ENCODE data around the gene AGPAT4.

Gene AGPAT4

DNA sequence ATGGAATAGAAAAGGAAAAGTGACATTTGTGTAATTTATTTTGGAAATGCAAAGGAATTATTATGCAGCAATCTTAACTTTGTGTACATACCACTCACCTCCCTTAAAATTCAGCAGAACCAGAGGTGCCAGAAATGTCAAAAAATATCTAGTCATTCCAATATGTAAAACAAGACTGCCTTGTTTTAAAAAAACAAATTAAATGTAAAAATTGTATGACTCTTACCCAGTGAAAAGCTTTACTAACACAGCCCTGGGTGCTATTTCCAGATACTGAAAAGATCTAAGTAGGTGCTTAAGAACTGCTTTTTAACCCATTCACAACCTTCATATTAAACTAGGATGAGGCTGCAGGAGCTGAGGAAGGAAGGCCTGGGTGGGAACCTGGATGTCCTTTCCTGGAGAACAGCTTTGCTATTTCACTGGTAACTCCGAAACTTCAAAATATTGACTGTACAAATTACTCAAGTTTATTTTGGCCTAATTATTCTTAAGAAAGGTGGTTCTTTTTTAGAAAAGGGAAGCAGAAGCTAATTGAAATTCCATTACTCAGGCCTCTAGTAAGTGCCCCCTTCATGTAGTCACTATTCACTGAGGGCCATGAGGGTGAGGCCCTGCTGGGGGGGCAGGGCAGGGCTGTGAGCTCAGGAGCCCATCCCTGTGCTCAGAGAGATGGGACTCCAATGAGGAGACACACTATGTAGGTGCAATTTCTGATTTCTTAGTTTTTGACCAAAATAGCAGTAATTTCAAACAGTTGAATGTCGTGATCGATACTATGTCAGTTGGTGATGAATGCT, 142.7 kb downstream of the AGPAT4 start:
- Histone ChIP-seq H2AFZ (ENCODE audit: low read length) (no peak overlapping the region), H3K4me2 (ENCODE audit: low read depth, low read length) (no peak overlapping the region), H3K9ac (ENCODE audit: low read length) (no peak overlapping the region), H3K27ac (ENCODE audit: low read length) (no peak overlapping the region), H3K9me2 (replicated peaks; ENCODE audit: insufficient read depth, low read length) (no peaks in the 10 kb centered on the region), H3K27me3 (replicated peaks; ENCODE audit: insufficient read depth, low read length) (no peaks in the 10 kb centered on the region), H3K79me2 (ENCODE audit: low read length) (no peaks in the 10 kb centered on the region), H4K20me1 (ENCODE audit: insufficient read depth, low read length) (no peaks in the 10 kb centered on the region), H3K4me1 (ENCODE audit: low read length) (no peaks in the 10 kb centered on the region), H3K9me3 (replicated peaks; ENCODE audit: insufficient read depth, low read length) (no peaks in the 10 kb centered on the region), H3K4me3 (ENCODE audit: low read length) (no peak overlapping the region), H3F3A (ENCODE audit: insufficient read depth, low read length) (no peaks in the 10 kb centered on the region), H3K36me3 (replicated peaks; ENCODE audit: insufficient read depth, low read length) (no peaks in the 10 kb centered on the region)
- TF ChIP-seq, protein P1, sequence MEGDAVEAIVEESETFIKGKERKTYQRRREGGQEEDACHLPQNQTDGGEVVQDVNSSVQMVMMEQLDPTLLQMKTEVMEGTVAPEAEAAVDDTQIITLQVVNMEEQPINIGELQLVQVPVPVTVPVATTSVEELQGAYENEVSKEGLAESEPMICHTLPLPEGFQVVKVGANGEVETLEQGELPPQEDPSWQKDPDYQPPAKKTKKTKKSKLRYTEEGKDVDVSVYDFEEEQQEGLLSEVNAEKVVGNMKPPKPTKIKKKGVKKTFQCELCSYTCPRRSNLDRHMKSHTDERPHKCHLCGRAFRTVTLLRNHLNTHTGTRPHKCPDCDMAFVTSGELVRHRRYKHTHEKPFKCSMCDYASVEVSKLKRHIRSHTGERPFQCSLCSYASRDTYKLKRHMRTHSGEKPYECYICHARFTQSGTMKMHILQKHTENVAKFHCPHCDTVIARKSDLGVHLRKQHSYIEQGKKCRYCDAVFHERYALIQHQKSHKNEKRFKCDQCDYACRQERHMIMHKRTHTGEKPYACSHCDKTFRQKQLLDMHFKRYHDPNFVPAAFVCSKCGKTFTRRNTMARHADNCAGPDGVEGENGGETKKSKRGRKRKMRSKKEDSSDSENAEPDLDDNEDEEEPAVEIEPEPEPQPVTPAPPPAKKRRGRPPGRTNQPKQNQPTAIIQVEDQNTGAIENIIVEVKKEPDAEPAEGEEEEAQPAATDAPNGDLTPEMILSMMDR (IDR thresholded peaks at IDR 0.05; ENCODE audit: low read length) = no peak
- no peak for TF ChIP-seq EZH2phosphoT487 (IDR thresholded peaks at IDR 0.05; ENCODE audit: low read length)
- TF ChIP-seq EZH2 (optimal IDR thresholded peaks at IDR 0.05; ENCODE audit: low read depth, low read length) = no peak
- no peak for DNase-seq

DNA sequence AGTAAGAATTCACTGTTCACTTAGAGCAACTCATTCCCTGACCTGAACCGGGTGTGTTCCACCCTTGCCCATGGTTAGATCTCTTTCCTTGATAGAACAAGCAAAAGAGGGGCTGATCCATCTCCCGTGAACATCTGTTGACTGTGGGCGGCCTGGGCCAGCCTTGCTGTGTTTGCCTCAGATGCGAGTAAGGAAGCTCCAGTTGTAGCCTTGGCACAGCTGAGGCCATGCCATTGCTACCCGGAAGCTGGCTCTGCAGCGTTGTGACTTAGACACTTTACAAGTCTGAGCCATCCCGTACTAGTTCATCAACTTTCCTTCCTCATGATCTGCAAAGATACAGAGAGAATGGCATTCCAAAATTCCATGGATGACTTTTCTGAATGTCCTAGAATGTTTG, 143.3 kb downstream of the AGPAT4 start:
- Histone ChIP-seq H3F3A (ENCODE audit: insufficient read depth, low read length) (no peaks in the 10 kb centered on the region), H3K27ac (ENCODE audit: low read length) (no peak overlapping the region), H2AFZ (ENCODE audit: low read length) (no peak overlapping the region), H4K20me1 (ENCODE audit: insufficient read depth, low read length) (no peaks in the 10 kb centered on the region), H3K9me2 (replicated peaks; ENCODE audit: insufficient read depth, low read length) (no peaks in the 10 kb centered on the region), H3K4me2 (ENCODE audit: low read depth, low read length) (no peak overlapping the region), H3K4me3 (ENCODE audit: low read length) (no peak overlapping the region), H3K27me3 (replicated peaks; ENCODE audit: insufficient read depth, low read length) (no peaks in the 10 kb centered on the region), H3K79me2 (ENCODE audit: low read length) (no peaks in the 10 kb centered on the region), H3K36me3 (replicated peaks; ENCODE audit: insufficient read depth, low read length) (no peaks in the 10 kb centered on the region), H3K4me1 (ENCODE audit: low read length) (no peaks in the 10 kb centered on the region), H3K9me3 (replicated peaks; ENCODE audit: insufficient read depth, low read length) (no peaks in the 10 kb centered on the region), H3K9ac (ENCODE audit: low read length) (no peak overlapping the region)
- TF ChIP-seq EZH2 (optimal IDR thresholded peaks at IDR 0.05; ENCODE audit: low read depth, low read length) (no peak), EZH2phosphoT487 (IDR thresholded peaks at IDR 0.05; ENCODE audit: low read length) (no peak)
- TF ChIP-seq, protein P1 (IDR thresholded peaks at IDR 0.05; ENCODE audit: low read length) = no peak
- no peak for DNase-seq

DNA sequence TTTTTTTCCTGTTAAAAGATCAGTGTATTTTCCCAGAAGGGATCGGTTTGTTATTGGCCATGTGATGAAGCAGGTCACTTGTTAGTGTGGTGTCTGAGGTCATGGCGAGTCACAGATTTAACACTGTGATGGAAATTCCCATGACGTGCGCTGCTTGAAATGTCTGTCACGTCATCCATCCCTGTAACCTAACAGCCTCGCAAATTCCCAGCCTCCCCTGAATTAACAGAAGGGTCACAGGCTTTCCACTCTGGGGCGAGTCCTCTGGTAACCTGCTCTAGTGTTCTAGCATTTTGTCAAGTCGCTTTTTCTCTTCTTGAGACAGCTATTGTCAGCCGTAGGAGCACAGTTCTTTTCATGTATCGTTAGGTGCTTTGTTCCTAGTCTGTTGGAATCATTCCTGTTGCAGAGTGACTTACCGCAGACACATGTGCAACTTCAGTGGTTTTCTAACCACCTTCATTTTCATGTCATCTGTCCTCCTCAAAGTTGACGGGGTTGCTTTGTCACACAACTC, 145.1 kb downstream of the AGPAT4 start:
- Histone ChIP-seq H3K4me2 (ENCODE audit: low read depth, low read length) (no peak overlapping the region), H3K79me2 (ENCODE audit: low read length) (no peaks in the 10 kb centered on the region), H3K9me2 (replicated peaks; ENCODE audit: insufficient read depth, low read length) (no peaks in the 10 kb centered on the region), H3K36me3 (replicated peaks; ENCODE audit: insufficient read depth, low read length) (no peaks in the 10 kb centered on the region), H3K4me3 (ENCODE audit: low read length) (no peak overlapping the region), H4K20me1 (ENCODE audit: insufficient read depth, low read length) (no peaks in the 10 kb centered on the region), H3K9me3 (replicated peaks; ENCODE audit: insufficient read depth, low read length) (no peaks in the 10 kb centered on the region), H3F3A (ENCODE audit: insufficient read depth, low read length) (no peaks in the 10 kb centered on the region), H3K9ac (ENCODE audit: low read length) (no peak overlapping the region), H3K27ac (ENCODE audit: low read length) (no peak overlapping the region), H2AFZ (ENCODE audit: low read length) (no peak overlapping the region), H3K27me3 (replicated peaks; ENCODE audit: insufficient read depth, low read length) (no peaks in the 10 kb centered on the region), H3K4me1 (ENCODE audit: low read length) (no peaks in the 10 kb centered on the region)
- DNase-seq = no peak
- TF ChIP-seq, protein P1 (IDR thresholded peaks at IDR 0.05; ENCODE audit: low read length) = no peak
- TF ChIP-seq EZH2phosphoT487 (IDR thresholded peaks at IDR 0.05; ENCODE audit: low read length) (no peak), EZH2 (optimal IDR thresholded peaks at IDR 0.05; ENCODE audit: low read depth, low read length) (no peak)
